T-helper 22 cell (primary cell): ENCODE data around the gene GJD3.
"Not testable (repeated sequence)": the region's sequence is repeated elsewhere in the genome, so short reads cannot be mapped to it uniquely, and the experiment has no call there.

Experiments
- DNase-seq: peaks from one replicate; pipeline ENCODE4 v3.0.0-alpha.2; 2020; ENCODE audit warnings: low read depth

The GJD3 gene, protein sequence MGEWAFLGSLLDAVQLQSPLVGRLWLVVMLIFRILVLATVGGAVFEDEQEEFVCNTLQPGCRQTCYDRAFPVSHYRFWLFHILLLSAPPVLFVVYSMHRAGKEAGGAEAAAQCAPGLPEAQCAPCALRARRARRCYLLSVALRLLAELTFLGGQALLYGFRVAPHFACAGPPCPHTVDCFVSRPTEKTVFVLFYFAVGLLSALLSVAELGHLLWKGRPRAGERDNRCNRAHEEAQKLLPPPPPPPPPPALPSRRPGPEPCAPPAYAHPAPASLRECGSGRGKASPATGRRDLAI

GRCh38 chr17:40364121-40364861 lies at the start of gene GJD3:
Gene GJD3, minus strand, starts transcription at chr17:40364737. Its CDS starts 922 bp downstream, at chr17:40363815.
- DNase-seq = no peak

DNA sequence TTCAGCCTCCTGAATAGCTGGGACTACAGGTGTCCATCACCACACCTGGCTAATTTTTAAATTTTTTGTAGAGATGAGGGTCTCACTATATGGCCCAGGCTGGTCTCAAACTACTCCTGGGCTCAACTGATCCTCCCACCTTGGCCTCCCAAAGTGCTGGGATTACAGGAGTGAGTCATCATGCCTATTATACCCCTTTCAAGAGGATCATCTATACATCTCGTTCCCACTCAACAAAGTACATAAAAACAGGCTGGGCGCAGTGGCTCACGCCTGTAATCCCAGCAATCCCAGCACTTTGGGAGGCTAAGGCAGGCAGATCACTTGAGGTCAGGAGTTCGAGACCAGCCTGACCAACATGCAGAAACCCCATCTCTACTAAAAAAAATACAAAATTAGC lies 49.8 kb upstream of the GJD3 start:
- not testable (repeated sequence) for DNase-seq

DNA sequence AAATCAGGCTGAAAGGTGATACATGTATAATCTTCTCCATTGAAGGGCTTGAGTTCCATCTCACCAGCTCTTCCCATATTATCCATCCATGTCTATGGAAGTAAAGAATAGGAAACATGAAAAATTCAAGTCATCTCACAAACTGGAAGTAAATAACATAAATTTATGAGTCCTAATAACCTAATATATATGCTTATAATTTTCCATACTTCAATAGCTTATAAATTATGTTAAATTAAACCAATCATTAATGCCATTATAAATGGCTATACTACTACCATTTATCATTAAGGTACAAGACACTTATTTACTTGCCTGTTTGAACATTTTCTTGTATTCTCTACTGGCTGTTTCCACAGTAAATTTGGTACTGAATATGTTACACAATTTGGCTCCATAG lies 48.3 kb upstream of the GJD3 start:
- no peak for DNase-seq

GRCh38 chr17:40411821-40412220 lies 47.3 kb upstream of the GJD3 start:
- DNase-seq = no peak

GRCh38 chr17:40410082-40410481 lies 45.5 kb upstream of the GJD3 start:
- no peak for DNase-seq

DNA sequence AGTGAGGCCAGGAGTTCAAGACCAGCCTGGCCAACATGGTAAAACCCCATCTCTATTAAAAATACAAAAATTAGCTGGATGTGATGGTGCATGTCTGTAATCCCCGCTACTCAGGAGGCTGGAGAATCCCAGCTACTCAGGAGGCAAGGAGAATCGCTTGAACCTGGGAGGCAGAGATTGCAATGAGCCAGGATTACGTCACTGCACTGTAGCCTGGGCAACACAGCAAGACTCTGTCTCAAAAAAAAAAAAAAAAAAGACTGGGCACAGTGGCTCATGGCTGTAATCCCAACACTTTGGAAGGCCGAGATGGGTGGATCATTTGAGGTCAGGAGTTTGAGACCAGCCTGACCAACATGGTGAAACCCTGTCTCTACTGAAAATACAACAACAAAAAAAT lies 45.0 kb upstream of the GJD3 start:
- not testable (repeated sequence) for DNase-seq

GRCh38 chr17:40407460-40407859 lies 42.9 kb upstream of the GJD3 start:
- no peak for DNase-seq

GRCh38 chr17:40404003-40404402 lies 39.5 kb upstream of the GJD3 start:
- DNase-seq = no peak

DNA sequence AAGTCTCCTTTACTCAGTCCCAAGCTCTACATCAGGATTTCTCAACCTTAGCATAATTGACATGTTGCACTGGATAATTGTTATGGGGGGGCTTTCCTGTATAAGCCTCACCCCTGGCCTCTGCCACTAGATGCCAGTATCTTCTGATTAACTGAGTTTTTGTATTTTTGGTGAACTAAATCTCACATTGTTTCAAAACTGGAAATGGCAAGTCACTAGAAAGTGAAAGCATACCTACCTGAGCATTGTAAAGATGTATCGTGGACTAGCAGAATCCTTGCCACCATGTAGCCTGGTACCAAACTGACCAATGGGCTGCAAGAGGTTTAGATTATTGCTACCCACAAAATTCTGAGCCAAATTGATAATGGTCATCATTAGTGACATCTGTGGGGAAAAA lies 38.1 kb upstream of the GJD3 start:
- no peak for DNase-seq

DNA sequence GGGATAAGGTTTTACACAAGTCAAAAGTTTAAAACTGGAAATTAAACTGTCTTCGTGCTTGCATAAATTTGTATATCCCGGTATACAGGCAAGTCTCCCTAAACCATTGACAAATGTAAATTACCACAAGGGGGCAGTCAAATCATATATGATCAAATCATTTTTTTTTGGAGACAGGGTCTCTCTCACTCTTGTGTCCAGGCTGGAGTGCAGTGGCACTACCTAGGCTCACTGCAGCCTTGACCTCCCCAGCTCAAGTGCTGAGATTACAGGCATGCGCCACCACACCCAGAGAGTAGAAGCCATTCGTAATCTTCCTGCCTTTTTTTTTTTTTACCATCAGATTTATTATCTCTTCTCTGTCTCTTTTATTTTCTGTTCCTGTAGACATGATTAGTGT lies 34.6 kb upstream of the GJD3 start:
- DNase-seq = no peak

GRCh38 chr17:40386555-40386954 lies 22.0 kb upstream of the GJD3 start:
- DNase-seq = not testable (repeated sequence)

GRCh38 chr17:40382251-40382650 lies 17.7 kb upstream of the GJD3 start:
- no peak for DNase-seq

DNA sequence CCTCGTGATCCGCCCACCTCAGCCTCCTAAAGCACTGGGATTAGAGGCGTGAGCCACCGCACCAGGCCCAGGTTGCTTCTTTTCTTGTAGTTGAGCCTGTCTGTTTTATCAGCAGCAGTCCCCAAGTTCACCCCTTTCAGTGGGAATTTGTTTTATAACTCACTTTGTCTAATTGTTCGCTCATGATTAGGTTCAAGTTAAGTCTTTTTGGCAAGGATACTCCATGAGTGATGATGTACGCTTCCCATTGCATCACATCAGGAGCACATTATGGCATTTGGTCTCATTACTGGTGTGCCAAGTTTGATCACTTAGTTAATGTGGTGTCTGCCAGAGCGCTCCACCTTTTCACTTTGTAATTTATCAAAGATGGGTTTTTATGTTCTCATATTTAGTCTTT lies 14.4 kb upstream of the GJD3 start:
- no peak for DNase-seq

- no peak for DNase-seq
These were observed 13.3 kb upstream of the GJD3 start for GRCh38 chr17:40377832-40378231.

- DNase-seq = not testable (repeated sequence)
These were observed 12.0 kb upstream of the GJD3 start for GRCh38 chr17:40376541-40376940.

GRCh38 chr17:40375786-40376185 lies 11.2 kb upstream of the GJD3 start:
- DNase-seq = not testable (repeated sequence)

- DNase-seq = no peak
These were observed 10.4 kb upstream of the GJD3 start for GRCh38 chr17:40374821-40375498.

DNA sequence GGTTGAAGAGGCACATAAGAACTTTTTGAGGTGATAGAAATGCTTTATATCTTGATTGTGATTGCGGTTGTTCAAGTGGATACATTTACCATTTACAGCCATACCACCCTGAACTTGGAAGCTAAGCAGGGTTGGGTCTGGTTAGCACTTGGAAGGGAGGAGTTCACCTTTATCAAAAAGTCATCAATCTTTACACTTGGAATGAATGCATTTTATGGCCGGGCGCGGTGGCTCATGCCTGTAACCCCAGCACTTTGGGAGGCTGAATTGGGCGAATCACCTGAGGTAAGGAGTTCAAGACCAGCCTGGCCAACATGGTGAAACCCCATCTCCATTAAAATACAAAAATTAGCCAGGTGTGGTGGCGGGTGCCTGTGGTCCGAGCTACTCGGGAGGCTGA lies 9.5 kb upstream of the GJD3 start:
- DNase-seq = no peak

GRCh38 chr17:40373324-40373723 lies 8.8 kb upstream of the GJD3 start:
- no peak for DNase-seq

- DNase-seq = not testable (repeated sequence)
These were observed 8.1 kb upstream of the GJD3 start for GRCh38 chr17:40372644-40373043.

- DNase-seq = no peak
These were observed 7.5 kb upstream of the GJD3 start for GRCh38 chr17:40372031-40372430.

DNA sequence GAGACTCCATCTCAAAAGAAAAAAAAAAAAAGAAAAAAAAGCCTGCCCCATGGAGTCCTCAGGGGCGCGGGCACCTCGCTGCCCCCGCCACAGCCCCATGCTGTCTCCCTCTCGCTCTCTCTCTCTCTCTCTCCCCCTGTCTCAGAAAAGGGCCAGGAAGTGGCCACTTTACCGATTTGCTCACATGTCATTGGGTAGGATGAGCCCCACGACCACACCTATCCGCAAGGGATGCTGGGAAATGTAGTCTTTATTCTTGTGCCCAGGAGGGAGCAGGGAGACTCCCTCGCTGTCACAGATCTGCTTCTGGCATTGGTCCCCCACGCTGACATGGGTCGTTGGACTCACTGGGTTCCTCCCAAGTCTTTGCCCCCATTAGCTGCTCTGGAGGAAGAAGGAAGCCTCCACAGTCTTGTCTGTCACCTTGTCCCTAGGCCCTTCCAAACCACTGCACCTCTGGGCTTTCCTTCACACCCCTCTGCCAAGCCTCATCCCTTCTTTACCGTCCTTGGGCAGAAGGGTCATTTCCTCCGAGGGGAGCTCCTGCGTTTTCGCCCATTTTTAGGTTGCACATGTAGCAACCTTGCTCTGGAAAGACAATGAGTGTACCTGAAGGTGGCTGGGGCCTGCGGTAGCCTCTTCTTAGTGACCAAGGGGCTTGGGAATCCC lies 6.9 kb upstream of the GJD3 start:
- no peak for DNase-seq

- DNase-seq = no peak
These were observed 5.4 kb upstream of the GJD3 start for GRCh38 chr17:40369923-40370322.
